ENCODE data around the gene KRTAP10-2. TPM values are rescaled to one million over a fixed set of nuclear protein-coding genes. Genes with fewer than 3 reads are reported as not detected.
"Not testable (repeated sequence)": the region's sequence is repeated elsewhere in the genome, so short reads cannot be mapped to it uniquely, and the experiment has no call there.

The KRTAP10-2 gene
- total RNA-seq, 1 experiment from 2014 or later = not detected

DNA sequence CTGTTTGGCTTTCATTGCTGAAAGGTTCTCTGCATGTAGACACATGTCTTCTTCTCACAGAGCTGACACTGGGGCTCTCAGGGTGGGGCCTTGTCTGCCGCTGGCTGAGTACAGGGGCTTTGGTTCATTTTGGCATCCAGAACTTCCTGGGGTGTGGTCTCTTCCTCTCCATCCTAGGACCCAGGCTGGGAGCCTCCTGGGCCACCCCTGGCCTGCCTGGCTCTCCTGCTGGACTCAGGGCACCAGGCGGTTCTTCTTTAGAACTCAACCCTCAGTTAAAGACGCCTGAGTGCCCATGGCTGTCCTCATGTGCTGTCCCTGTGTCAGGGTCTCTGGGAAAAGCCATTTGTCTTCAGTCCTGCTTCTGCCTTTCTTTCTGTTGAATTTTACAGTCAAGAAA is 34.6 kb upstream of the KRTAP10-2 start:
- in situ Hi-C loops (cut with HindIII; ENCODE audit: low pct_unique_long_range_greater_than_20kb, low sequenced_read_pairs) = no loop called here

DNA sequence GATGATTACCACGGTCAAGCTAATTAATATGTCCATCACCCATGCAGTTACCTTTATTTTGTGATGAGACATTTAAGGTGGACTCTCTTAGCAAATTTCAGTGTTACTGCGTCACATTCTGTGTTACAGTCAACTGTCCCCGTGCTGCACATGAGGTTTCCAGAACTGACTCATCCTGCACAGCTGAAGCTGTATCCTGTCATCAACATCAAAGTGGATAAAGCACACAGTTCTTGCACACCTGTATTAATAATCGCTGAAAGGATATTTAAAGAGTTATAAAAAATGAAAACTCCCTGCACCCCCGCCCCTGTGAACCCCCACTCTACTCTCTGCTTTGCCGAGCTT is 32.5 kb upstream of the KRTAP10-2 start:
- DNase-seq (ENCODE audit: low read depth) = no peak
- in situ Hi-C loops (cut with HindIII; ENCODE audit: low pct_unique_long_range_greater_than_20kb, low sequenced_read_pairs) = no loop called here

More for the DNA sequence above, 34.6 kb upstream of the KRTAP10-2 start:
- DNase-seq (ENCODE audit: low read depth) = no peak

DNA sequence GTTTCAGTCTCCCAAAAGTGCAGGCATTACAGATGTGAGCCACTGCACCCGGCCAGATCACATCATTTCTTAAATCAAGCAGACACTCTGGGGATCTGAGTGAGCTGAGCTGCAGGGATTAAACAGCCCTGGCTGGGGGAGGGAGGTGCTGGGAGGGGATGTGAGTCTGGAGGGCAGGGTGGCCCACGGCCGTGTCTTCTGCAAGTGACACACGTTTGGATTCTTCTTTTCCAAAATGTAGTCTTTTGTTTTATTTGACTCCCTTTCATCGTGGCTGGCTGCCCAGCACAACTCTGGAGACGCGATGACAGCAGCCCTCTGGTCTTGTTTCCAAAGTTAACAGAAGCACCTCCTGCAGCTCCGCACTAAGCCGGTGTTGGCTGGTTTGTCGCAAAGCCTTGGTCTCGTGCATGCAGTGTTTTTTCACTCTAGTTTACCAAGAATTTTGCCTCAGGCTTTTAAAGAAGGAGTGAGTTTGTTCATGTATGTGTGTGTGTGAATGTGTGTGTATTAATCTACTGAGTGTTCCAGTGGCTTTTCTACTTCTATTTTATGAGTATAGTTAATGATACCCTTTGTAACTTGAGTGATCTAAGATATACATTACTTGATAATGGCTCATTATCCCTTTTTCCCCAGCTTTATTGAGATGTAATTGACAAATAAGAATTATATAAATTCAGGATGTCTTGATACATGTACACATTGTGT is 31.9 kb upstream of the KRTAP10-2 start:
- DNase-seq (ENCODE audit: low read depth) = no peak
- in situ Hi-C loops (cut with HindIII; ENCODE audit: low pct_unique_long_range_greater_than_20kb, low sequenced_read_pairs) = no loop called here

DNA sequence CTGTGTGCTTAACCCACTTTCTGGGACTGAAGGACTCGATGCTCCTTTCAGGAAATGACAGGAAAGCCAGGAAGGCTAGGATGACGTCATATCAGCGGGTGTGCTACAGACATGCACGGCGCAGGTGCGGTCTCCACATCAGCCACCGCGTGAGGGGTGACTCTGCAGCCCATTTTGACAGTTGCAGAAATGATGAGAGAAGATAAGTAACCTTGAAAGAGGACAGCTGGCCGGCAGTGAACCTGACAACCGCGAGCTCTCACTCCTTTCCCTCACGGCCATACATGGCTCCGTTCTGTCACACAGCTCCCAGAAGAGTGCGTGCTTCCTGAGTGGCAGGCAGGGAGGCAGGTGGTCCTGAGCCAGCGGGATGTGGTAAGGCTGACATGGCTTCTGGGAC is 30.8 kb upstream of the KRTAP10-2 start:
- in situ Hi-C loops (cut with HindIII; ENCODE audit: low pct_unique_long_range_greater_than_20kb, low sequenced_read_pairs) = no loop called here
- DNase-seq (ENCODE audit: low read depth) = no peak

DNA sequence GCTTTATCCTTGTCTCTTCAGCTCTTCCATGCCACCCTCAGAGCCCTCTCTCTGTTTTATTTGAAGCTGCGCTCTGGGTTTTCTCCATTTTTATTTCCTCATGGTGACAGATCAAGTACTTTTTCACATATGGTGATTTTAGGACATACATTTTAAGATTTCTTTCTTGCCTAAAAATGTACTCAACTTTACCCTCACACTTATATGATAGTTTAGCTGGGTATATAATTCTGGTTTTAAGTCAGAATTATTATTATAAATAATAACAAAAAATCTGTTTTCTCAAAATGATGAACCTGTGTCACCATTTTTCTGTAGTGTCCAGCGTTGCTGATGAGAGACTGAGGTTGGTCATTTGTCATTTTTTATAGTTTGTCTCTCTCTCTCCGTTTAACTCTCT is 29.9 kb upstream of the KRTAP10-2 start:
- in situ Hi-C loops (cut with HindIII; ENCODE audit: low pct_unique_long_range_greater_than_20kb, low sequenced_read_pairs) = no loop called here
- no peak for DNase-seq (ENCODE audit: low read depth)

DNA sequence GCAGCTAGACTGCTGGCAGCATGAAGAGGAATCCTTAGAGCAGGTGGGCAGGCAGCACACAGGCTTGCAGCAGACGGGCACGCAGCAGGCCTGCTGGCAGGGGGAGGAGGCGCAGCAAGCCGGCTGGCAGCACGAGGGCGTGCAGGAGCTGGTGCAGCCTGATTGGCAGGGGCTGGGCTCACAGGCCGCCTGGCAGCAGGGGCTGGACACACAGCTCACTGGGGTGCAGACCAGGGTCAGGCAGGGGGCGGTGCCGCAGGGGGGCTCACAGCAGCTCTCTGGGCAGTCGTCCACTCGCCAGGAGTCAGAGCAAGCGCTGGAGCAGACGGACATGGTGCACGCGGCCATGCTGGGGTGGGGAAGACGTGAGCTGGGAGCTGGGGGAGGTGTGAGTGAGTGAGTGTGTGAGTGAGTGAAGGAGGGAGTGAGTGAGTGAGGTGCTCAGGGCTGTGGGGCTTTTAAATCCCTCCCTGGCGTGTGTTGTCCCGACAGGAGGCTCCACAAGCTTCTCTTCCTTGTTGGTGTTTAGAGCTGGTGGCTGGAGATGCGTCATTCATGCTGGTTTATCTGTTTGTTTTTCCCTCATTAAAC is 29.0 kb upstream of the KRTAP10-2 start, which contains the start of gene KRTAP10-5:
KRTAP10-5 (minus strand) TSS at position 374 of the 591 bp plus-strand sequence; CDS start at position 348, 26 bp downstream.
- in situ Hi-C loops (cut with HindIII; ENCODE audit: low pct_unique_long_range_greater_than_20kb, low sequenced_read_pairs); DNase-seq (ENCODE audit: low read depth): not testable (repeated sequence)

DNA sequence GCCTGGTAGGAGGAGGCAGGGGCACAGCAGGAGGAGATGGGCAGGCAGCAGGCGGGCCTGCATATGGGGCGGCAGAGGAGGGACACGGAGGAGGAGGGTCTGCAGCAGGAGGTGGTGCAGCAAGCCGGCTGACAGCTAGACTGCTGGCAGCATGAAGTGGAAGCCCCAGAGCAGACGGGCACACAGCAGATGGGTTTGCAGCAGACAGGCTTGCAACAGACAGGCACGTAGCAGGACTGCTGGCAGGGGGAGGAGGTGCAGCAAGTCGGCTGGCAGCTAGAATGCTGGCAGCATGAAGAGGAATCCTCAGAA is 28.5 kb upstream of the KRTAP10-2 start:
- no peak for DNase-seq (ENCODE audit: low read depth)
- in situ Hi-C loops (cut with HindIII; ENCODE audit: low pct_unique_long_range_greater_than_20kb, low sequenced_read_pairs) = no loop called here

DNA sequence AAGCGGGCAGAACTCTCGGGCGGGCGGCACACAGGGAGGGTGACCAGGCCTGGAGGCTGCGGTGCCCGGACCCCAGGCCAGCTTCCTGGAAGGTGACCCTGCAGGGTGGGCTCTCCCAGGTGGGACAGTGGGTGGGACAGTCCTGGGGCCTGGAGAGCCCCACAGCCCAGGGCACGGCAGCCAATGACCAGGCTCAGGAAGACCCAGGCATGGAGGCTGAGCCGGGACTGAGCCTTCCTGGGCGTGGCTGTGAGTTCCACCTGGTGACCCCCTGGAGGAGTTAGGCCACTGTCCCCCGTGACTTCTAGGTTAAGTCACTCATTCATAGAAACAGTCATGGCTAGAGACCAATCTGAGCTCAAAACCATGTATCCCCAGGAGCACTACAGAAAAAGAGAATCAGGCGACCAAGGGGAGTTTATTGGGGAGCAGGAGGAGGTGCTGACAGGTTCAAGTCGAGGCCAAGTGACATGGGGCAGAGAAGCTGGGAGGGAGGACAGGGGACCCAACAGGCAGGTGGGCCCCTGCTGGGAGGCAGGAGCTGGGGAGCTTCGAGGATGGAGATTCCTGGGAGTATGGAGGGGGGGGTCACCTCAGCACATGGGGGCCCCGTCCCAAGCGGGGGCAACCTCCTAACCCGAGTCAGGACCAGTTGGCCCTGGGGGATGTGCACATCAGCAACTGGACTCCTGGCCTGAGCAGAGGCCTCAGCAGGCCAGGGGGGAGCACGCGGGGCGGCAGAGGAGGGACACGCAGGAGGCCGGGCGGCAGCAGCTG is 27.9 kb upstream of the KRTAP10-2 start:
- DNase-seq (ENCODE audit: low read depth) = no peak
- in situ Hi-C loops (cut with HindIII; ENCODE audit: low pct_unique_long_range_greater_than_20kb, low sequenced_read_pairs) = no loop called here

DNA sequence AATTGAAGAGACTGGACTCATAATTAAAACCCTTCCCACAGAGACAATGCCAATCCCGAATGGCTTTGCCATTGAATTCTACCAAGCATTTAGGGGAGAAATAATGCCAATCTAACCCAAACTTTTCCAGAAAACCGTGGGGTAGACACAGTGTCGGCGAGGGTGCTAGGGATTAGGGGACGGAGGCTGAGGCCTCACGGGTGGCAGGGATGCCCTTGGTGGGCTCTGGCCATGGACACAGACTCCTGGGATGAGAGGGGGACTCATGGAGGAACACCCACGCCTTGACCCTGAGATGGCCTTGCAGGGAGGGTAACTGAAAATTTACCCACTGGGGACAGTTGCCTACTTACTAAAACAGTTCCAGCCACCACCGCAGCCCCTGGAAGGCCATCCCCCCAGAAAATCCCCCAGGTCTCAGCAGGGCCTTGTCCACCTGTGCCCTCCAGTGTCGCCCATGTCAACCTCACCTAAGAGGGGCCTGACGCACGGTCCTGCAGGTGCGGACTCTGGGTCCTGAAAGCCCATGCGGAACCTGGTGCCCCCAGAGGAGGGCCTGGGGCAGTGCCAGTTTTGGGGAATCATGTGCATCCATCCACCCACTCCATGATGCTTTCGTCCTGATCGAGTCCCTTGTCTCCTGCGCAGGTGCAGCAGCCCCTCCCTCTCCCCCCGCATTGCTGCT is 27.2 kb upstream of the KRTAP10-2 start:
- no peak for DNase-seq (ENCODE audit: low read depth)
- in situ Hi-C loops (cut with HindIII; ENCODE audit: low pct_unique_long_range_greater_than_20kb, low sequenced_read_pairs) = no loop called here

DNA sequence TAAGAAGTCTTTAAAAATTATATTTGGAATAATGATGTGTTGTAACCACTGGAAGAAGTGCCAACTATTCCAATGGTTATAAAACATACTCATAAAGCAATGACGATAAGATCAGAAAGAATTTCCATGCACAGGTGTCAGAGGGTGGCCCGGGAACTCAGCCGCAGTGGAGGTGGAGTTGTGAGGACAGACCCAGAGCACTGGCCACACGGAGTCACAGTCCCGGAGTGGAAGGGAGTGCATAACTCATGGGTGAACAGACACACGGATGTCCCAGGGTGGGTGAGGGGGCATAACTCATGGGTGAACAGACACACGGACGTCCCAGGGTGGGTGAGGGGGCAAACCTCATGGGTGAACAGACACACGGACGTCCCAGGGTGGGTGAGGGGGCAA is 24.7 kb upstream of the KRTAP10-2 start:
- no peak for DNase-seq (ENCODE audit: low read depth)
- in situ Hi-C loops (cut with HindIII; ENCODE audit: low pct_unique_long_range_greater_than_20kb, low sequenced_read_pairs) = no loop called here

DNA sequence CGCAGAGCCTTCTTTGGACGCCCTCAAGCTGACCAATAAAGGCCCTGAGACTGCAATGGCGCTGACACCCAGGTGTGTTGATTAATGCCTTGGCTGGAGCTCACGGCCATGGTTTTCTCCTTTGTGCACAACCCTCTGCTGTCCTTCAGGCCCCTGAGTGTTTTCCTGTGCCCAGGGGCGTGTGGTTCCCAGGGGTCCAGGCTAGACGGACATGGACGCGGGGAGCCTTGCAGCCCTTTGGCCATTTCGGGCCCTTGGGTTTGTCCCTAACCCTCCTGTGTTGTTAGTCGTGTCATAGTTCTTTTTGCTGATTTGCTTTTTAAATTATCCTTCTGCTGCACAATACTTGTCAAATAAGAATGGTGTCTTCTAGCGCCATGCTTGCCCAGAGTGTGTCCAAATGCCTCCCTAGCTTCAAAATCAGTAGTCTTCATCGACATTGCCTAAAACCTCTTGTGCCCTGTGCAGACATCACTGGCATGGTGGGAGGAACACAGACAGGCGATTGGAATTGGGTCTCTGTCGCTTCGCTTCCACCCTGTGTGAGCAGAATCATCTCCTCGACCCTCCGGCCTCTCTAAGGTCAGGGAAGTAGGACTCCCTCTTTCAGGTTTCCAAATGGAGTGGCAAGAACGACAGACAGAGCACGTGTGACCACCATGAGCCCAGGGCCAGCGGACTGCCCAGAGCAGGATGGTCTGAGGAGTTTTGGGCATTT is 24.2 kb upstream of the KRTAP10-2 start:
- in situ Hi-C loops (cut with HindIII; ENCODE audit: low pct_unique_long_range_greater_than_20kb, low sequenced_read_pairs) = no loop called here
- no peak for DNase-seq (ENCODE audit: low read depth)

DNA sequence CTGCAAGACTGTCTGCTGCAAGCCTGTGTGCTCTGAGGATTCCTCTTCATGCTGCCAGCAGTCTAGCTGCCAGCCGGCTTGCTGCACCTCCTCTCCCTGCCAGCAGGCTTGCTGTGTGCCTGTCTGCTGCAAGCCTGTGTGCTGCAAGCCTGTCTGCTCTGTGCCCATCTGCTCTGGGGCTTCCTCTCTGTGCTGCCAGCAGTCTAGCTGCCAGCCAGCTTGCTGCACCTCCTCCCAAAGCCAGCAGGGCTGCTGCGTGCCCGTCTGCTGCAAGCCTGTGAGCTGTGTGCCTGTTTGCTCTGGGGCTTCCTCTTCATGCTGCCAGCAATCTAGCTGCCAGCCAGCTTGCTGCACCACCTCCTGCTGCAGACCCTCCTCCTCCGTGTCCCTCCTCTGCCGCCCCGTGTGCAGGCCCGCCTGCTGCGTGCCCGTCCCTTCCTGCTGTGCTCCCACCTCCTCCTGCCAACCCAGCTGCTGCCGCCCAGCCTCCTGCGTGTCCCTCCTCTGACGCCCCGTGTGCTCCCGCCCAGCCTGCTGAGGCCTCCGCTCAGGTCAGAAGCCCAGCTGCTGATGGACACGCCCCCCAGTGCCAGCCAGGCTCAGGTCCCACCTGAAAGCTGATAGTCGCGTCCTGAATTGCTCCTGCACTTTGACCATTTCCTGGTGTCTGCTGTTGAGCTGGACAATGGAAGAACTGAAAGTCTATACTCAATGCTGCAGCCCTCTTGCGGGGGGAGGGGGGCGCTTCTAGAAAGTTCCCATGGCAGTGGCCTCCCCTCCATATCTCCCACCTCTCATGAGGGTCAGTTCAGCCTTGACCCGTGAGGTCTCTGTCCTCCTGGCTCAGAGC is 23.4 kb upstream of the KRTAP10-2 start:
- in situ Hi-C loops (cut with HindIII; ENCODE audit: low pct_unique_long_range_greater_than_20kb, low sequenced_read_pairs) = no loop called here

DNA sequence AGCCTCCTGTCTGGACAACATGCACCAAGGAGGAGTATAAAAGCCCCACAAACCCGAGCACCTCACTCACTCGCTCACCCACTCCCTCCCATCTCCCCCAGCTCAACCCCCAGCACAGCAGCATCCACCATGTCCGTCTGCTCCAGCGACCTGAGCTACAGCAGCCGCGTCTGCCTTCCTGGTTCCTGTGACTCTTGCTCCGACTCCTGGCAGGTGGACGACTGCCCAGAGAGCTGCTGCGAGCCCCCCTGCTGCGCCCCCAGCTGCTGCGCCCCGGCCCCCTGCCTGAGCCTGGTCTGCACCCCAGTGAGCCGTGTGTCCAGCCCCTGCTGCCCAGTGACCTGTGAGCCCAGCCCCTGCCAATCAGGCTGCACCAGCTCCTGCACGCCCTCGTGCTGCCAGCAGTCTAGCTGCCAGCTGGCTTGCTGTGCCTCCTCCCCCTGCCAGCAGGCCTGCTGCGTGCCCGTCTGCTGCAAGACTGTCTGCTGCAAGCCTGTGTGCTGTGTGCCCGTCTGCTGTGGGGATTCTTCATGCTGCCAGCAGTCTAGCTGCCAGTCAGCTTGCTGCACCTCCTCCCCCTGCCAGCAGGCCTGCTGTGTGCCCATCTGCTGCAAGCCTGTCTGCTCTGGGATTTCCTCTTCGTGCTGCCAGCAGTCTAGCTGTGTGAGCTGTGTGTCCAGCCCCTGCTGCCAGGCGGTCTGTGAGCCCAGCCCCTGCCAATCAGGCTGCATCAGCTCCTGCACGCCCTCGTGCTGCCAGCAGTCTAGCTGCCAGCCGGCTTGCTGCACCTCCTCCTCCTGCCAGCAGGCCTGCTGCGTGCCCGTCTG is 22.5 kb upstream of the KRTAP10-2 start, which contains the start of gene KRTAP10-4:
KRTAP10-4 (plus strand) TSS at position 100 of the 827 bp plus-strand sequence; CDS start at position 130, 30 bp downstream.
- in situ Hi-C loops (cut with HindIII; ENCODE audit: low pct_unique_long_range_greater_than_20kb, low sequenced_read_pairs); DNase-seq (ENCODE audit: low read depth): not testable (repeated sequence)

More for the DNA sequence above, 23.4 kb upstream of the KRTAP10-2 start:
- DNase-seq (ENCODE audit: low read depth) = no peak

DNA sequence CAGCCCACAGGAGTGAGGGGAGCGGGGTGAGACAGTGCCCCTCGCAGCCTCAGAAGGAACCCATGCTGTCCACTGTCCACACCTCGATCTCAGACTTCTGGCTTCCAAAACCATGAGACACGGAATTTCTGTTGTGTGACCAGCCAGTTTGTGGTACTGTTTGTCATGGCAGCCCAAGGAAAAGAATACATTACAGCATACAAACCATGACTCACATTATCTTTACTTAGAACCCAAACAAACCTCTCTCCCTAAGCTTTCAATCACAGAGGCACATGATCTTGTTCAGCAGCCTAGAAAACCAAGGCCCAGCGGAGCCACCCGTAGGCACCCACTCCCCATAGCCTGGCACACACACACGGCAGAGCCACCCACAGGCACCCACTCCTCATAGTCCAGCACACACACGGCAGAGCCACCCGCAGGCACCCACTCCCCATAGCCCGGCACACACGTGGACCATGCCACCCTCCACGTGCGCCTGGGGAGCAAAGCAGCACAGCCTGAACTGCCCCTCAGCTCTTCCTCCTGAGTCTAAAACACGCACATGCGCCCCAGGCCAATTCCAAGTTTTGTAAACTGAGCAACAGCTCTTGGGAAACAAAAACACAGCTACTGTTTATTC is 21.8 kb upstream of the KRTAP10-2 start:
- in situ Hi-C loops (cut with HindIII; ENCODE audit: low pct_unique_long_range_greater_than_20kb, low sequenced_read_pairs) = no loop called here
- DNase-seq (ENCODE audit: low read depth) = peak; percentile 48

DNA sequence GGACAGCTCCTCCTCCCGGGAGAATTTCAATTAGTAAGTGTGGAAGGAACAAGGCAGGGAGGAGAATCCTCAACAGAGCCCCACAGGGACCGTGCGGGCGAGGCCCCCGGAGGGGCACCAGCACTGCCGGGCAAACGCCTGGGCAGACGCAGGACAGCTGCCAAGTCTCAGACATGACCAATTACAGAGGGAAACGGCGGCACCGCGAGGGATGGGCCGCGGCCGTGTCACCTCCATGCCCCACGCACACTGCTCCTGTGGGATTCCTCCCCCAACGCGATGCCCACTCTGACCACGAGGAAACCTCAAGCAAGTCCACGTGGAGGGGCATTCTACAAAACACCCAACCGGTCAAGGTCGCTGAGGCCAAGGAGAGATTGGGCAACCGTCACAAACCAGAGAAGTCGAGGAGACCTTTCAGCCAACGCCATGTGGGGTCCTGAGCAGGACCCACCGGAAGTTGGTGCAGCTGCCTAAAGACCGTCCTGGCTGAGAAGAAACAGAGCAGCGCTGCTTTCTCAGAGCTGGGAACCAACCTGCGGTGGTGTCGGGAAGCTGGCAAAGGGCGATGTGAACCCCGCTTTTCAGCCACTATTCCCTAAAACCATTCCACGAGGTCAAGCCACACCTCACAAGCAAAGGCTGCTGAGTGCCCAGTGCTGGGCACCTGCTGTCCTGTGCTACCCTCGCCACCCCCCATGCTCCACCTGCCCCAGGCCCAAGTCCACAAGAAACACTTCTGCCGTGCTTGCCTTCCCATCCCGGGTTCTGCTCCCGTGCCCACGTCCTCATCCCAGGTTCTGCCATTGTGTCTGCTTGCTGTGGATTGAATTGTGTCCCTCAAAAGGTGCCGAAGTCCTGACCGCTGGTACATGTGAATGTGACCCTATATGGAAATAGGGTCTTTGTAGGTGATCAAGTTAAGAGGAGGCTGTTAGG is 20.8 kb upstream of the KRTAP10-2 start:
- no peak for DNase-seq (ENCODE audit: low read depth)
- in situ Hi-C loops (cut with HindIII; ENCODE audit: low pct_unique_long_range_greater_than_20kb, low sequenced_read_pairs) = no loop called here
